ENCODE measurements around the gene CCBE1.

DNA sequence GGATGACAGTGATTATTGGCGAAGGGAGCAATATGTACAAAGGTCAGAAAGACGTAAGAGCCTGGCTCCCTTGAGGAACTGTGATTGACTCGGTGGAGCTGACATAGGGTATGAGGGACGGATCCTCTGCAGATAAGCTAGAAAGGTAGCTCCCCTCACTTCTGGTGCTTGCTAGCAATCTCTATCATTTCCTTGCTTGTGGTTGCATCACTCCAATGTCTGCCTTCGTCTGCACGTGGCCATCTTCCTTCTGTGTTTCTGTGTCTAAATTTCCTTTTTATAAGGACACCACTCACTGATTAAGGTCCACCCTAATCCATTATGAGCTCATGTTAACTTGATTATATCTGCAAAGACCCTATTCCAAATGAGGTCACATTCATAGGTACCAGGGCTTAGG lies 315.3 kb downstream of the CCBE1 start:
- TF ChIP-seq POLR2AphosphoS5 (IDR thresholded peaks at IDR 0.05; ENCODE audit: low read depth, low read length): no peak
- TF ChIP-seq POLR2A (IDR thresholded peaks at IDR 0.05; ENCODE audit: low read depth, low read length): no peak

Data from GM12892 (cell line).